GM12878 (cell line): ENCODE measurements around the gene LRP8. TPM values are rescaled to one million over a fixed set of nuclear protein-coding genes. Genes with fewer than 3 reads are reported as not detected.

ENCODE experiments used
- BRCA1 ChIP-seq: IDR thresholded peaks from 2 replicates; pipeline ENCODE4 v1.6.1; 2011; ENCODE audit warnings: low read depth, low read length, improper control_type of control experiment
- GABPA ChIP-seq: IDR thresholded peaks from 2 replicates; pipeline ENCODE4 v1.6.1; 2014; ENCODE audit warnings: antibody characterized with exemption, low read depth, mild to moderate bottlenecking, inconsistent platforms
- KAT2A ChIP-seq: conservative IDR thresholded peaks from 2 replicates; pipeline ENCODE4 v1.6.1; 2011; ENCODE audit warnings: low read depth, low read length; ENCODE audit not compliant: control insufficient read depth
- PKNOX1 ChIP-seq: fragments of 450-650 bp; IDR thresholded peaks from 2 replicates; pipeline ENCODE4 v1.6.1; 2016; ENCODE audit warnings: mild to moderate bottlenecking
- POLR2AphosphoS2 ChIP-seq: IDR thresholded peaks from 2 replicates; pipeline ENCODE4 v1.6.1; 2011; ENCODE audit warnings: low read depth, mild to moderate bottlenecking, low read length, improper control_type of control experiment, moderate library complexity
- SMAD1 ChIP-seq: fragments of 450-650 bp; IDR thresholded peaks from 2 replicates; pipeline ENCODE4 v1.6.1; 2018; ENCODE audit warnings: mild to moderate bottlenecking, low read depth; ENCODE audit not compliant: partially characterized antibody
- TBL1XR1 ChIP-seq: IDR thresholded peaks from 2 replicates; pipeline ENCODE4 v1.6.1; 2012; ENCODE audit warnings: low read depth, low read length, improper control_type of control experiment
- ZBTB40 ChIP-seq: fragments of 450-650 bp; IDR thresholded peaks from 2 replicates; pipeline ENCODE4 v1.6.1; 2016; ENCODE audit warnings: mild to moderate bottlenecking, moderate library complexity, borderline replicate concordance
- polyA plus RNA-seq, 11 experiments: library from polyadenylated mRNA; depleted of rRNA in 4 of 11; unstranded in 6 of 11; stranded (reverse) in 5 of 11; fragments of >200 nt; fragmentation: Nextera tagmentation in 4 of 11; fragmentation: Illumina TruSeq in 1 of 11; extraction: Ambion mirVana in 4 of 11; extraction: Trizol in 1 of 11; gene quantifications; 1 replicate in 1 of 11; 2 replicates in 10 of 11; pipeline versions ENCODE4 v1.2.1 to v1.2.3, GENCODE V29; 2011 to 2016; ENCODE audit warnings: inconsistent platforms in 2 of 11, missing spikeins in 2 of 11, low read depth in 1 of 11
- total RNA-seq, 4 experiments: library from RNA; depleted of rRNA in 3 of 4; stranded (reverse); fragments of >200 nt in 3 of 4; fragmentation: Illumina TruSeq in 1 of 4; extraction: Trizol in 1 of 4; gene quantifications; 2 replicates each; pipeline versions ENCODE4 v1.2.1 to v1.2.3, GENCODE V29; 2013 to 2021

LRP8 gene
- total and polyA plus RNA-seq, 10 of the 15 experiments (the other 5 are each of a cell fraction or from before 2014, with no cell fraction given): 2.8 to 40.5 (median 22.3) TPM

GRCh38 chr1:53291574-53291973 lies 36.3 kb downstream of the LRP8 start (continued):
- TF ChIP-seq ZBTB40 (peak; percentile 97), SMAD1 (no peak), GABPA (no peak), POLR2AphosphoS2 (no peak), TBL1XR1 (no peak), BRCA1 (no peak), PKNOX1 (no peak), KAT2A (no peak)
